Activated CD4-positive, alpha-beta T cell treated with anti-CD3 and anti-CD28 coated beads, Interleukin-2, amount 50 U/mL, for 48 hours (primary cell): ENCODE data around the gene GPR55.

ENCODE experiments used
- DNase-seq, 2 experiments: peaks; one replicate each; pipeline ENCODE4 v3.0.0-alpha.2; 2020

The GPR55 gene

DNA sequence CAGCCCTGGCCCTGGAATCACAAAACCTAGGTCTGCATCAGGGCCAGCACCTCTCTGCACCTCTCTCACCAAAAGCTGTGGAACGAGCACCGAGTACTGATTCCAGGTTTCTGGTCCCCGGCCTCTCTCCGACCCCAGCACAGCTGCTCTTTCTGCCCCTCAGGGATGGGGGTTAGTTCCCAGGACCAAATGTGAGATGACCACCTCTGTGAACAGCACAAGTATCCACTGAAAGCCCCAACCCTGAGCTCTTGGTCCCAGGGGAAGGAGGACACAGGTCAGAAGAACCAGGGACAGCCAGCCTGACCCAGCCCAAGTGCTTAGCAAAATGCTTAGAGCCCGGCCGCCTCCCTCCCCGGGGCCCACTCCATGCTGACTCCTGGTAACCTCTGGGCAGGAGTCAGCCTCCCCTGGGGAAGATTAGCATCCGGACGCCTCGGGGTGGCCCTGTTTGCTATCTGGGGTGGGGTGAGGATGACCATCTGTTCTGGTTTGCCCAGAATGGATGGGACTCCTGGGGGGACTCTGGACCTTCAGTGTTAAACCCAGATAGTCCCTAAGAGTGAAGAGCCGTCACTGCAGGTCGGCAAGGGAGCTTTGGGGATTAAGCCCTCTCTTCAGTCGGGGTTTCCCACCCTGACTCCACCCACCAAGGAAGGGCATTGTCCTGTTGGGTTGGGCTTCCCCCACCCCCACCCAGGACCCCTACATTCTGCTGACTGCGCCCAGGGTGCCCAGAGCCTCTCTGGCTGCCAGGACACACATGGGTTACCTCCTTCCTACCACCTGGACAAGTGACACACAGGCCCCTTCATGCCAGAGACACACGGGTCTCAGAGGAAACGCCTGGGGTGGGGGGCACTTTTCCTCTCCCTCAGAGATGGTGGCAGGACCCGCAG, 9.4 kb upstream of the GPR55 start:
- peak in 1 of 2 experiments; percentile 1 for DNase-seq

GRCh38 chr2:230933521-230934180, 8.6 kb upstream of the GPR55 start:
- peak in 1 of 2 experiments; percentile 2 for DNase-seq

DNA sequence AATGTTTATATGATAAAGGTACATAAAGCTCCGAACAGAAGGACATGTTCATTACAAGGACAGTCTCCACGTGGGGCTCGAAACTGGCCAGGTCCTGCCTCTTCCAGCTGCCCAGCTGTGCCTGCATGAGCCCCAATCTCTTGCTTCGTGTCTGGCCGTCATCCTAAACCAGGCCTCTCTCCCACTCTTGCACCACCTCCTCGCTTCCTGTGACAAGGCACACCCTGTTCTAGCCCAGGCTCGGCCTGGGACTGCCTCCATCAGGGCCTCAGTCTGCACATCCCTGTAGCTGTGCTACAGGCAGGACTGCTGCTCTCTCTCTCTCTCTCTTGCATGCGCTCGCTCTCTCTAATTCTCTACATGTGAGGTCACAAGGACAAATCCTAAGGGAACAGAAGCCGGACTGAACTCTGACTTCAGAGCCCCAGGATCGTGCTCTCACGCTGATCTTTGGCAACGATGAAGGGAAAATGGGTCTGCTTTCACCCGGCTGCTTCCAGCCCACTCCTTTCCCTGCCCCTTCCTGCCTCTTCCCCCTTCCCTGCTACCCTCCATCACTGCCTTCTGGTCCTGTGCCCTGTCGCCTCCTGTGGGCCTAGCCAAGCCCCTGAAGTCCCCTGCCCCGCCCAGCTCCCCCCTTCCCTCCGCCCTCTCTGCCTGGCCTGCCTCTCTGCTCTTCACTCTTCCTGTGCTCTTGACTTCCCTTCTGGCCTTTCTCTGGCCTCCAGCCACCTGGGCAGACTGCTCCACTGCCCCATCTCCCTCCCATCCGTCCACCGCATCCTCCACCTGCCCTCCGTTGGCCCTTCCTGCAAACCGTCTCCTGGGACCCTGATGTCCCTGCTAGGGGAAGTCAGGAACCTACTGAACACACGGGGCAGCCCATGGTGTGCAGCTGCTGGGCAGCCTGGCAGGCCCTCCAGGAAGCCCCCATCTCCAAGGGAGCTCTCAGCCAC, 7.8 kb upstream of the GPR55 start:
- DNase-seq = peak in 1 of 2 experiments; percentile 1

DNA sequence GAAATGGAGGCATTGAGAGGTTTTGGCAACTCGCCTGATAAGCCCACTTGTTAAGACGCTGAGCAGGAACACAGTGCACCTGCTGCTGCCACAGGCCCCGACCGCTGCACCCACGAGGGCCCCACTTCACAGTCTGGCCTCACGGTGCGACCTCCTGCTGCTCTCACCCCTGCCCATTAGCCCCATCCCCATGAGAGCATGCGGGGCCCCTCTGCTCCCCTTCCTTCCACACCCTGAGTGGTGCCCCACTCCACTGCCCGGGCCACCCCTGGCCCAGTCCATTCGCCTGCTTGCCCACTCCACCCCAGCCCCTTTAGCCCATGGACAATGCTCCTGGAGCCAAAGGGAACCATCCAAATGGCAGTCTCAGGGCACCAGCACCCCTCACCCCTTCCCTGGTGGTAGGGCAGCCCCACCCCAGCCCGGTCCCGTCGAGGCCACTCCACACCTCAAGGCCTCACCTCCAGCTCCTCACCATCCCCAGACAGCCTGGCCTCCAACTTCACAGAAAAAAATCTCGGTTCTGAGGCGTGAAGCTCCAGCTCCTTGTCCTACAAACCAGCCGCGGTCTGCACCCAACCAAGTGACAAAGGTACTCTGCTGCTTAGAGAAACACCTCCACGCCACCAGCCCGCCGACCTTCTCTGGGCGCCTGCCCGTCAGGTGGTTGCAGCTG, 6.7 kb upstream of the GPR55 start:
- no peak for DNase-seq

DNA sequence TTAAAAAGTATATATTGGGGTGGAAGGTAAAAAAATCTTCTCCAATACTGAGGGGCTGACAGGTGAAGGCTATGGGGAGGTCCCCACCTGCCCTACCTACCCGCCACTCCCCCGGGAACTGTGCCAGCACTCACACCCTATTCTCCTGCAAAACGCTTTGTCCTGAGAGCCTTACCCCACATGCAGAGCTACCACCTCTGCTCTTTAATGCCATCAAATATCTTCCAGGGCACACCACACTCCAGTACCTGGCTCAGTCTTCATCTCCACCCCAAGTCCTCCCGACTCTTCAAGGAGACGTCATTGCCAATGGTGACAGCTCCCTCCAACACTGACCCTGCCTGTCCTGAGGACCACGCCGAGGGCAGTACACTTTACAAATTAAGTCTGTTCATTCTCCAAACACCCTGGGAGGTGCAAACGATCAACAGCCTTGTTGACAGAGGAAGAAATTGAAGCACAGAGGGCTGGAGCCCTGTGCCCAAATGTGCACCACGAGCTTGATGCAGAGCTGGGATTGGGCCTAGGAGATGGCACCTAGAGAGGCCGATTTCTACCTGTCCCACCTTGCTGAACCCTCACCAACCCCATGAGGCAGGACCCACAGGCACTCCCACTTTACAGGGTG, 6.0 kb upstream of the GPR55 start:
- no peak for DNase-seq

GRCh38 chr2:230930149-230930780, 5.2 kb upstream of the GPR55 start:
- DNase-seq = no peak

DNA sequence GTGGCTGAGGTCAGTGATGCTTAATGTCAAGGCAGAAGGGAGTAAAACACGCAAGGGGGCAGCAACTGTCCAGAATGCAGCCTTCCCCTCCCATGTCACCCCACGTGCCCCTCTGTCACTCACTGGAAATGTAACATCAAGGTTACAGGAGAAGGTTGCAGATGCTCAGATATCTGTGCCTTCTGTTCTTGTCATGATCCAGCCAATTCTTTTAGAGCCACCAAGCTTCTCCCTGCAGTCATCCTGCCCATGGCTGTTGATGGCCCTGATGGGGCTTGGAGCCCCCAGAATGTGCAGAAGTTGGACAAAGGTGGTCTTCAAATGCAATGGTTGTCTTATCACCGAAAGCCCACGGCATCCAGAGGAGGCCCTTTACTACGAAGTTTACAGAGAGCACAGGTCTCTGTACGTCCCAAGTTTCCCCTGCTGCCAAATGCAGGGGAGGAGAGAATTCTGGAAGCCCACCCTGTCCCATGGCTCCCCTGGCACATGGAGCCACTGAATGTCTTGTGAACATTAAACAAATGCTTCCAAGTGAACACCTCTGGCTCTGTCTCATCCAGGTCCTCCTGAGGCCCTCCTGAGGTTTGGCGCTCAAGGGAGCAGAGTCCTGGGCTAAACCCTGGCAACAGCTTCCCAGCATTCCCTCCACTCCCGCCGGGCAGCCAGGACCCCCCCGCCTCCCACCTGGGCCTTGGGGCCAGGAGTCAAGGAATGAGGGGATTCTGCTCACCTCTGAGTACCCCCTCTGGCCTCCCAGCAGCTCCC, 4.5 kb upstream of the GPR55 start:
- DNase-seq = no peak

GRCh38 chr2:230928701-230929380, 3.8 kb upstream of the GPR55 start:
- DNase-seq = no peak

GRCh38 chr2:230927711-230928341, 2.8 kb upstream of the GPR55 start:
- no peak for DNase-seq

- peak; percentile 61 to 71 for DNase-seq
These were observed 1.1 kb upstream of the GPR55 start for GRCh38 chr2:230925879-230926765.

DNA sequence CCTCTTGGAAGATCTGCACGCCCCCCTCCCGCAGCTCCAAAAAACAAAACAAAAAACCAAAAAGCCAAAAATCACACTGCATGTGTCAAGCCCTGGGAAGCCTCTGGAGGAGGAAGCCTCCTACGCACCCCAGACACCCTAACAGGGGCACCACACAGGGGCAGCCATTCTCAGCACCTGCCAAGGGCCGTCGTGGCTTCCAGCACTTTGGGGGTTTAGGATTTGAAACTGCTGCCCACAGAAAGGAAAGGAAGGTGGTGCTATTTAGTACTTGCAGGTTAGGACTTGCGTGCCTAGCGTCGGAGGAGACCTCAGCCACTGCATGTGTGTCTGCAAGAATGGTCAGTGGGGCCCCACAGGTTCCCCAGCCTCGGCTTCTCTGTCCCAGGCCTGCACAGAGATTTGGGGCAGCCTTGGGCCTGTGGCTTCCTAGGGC, 419 bp upstream of the GPR55 start:
- DNase-seq = peak; percentile 43 to 53

DNA sequence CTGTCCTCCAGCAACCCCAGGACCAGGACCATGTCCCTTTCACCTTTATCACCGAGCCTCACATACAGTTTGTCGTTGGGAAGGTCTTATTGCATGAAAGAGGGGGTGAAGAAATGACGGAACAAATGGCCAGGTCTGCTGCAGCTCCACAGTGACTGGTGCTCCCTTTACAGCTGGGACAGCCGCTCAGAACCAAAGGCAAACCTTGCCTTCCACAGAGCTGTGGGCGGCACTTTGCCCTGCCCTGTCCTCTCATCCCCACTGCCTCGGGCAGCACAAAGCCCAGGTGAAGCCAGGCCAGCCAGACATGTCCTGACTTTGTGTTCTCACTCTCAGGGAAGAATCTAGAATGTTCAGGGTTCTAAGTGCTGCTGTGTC, 961 bp downstream of the GPR55 start:
- DNase-seq = no peak

- no peak for DNase-seq
These were observed 1.9 kb downstream of the GPR55 start for GRCh38 chr2:230922951-230923717.

DNA sequence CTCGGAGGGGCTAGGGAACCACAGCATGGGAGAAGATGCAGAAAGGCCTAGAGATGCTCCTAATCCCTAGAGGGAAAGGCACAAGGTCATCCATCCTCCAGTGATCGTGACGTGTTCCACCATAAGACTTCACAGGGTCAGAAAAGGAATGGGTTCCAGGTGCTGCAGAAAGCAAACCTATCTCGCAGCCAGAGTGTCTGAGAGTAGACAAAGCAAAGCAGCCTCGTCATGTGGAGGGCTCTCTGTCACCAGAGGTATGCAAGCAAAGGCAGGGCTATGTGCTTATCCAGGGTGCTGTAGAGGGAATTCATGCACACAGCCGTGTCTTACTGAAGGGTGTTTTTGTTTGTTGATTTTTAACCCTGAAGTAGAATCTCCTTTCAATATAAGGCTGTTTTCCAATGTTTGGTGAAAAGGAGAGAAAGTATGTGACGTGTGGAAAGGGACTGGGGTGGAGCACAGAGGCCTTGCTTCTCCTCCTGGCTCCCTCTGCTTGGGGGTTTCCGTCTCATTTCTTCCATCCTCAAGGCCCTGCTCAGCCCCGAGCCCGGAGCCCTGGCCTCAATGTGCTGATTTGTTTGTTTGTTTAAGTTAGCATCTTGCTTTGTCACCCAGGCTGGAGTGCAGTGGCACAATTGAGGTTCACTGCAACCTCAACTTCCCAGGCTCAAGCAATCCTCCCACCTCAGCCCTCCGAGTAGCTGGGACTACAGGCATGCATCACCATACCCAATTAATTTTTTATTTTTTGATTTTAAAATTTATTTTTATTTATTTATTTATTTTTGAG, 3.0 kb downstream of the GPR55 start:
- no peak for DNase-seq

- no peak for DNase-seq
These were observed 4.9 kb downstream of the GPR55 start for GRCh38 chr2:230920167-230920566.

- no peak for DNase-seq
These were observed 5.4 kb downstream of the GPR55 start for GRCh38 chr2:230919681-230920080.

DNA sequence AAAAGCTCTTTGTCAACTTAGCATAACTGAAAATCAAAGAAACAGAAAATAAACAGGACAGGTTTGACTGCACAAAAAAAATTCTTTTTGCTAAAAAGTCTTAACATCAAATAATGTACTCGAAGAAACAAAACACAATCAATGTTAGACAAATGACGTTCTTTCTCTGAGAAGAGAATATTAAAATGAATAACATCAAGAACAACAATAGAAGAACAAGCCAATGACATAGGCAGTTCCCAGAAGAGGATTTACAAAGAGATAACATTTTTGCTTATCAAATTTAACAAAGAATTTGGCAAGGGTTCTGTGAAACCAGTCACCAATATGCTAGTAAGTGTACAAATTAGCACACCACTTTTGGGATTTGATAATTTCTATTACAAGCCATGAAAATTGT, 5.8 kb downstream of the GPR55 start:
- DNase-seq = no peak
